DMS53 treated with DMSO at 0.1 percent for 48 hours (cell line): ENCODE measurements around the gene KRT39.

Experiments used
- DNase-seq: peaks from one replicate; lab custom pipeline; 2025; ENCODE audit not compliant: unreplicated experiment; lab: John Stamatoyannopoulos, UW

Gene KRT39

GRCh38 chr17:40980596-40980995 lies 13.8 kb upstream of the KRT39 start:
- no peak for DNase-seq

GRCh38 chr17:40980117-40980516 lies 13.4 kb upstream of the KRT39 start:
- no peak for DNase-seq

- DNase-seq, result no peak
Observed at GRCh38 chr17:40978575-40979151, 11.9 kb upstream of the KRT39 start.

- no peak for DNase-seq
Observed at GRCh38 chr17:40975516-40975915, 8.8 kb upstream of the KRT39 start.

- no peak for DNase-seq
Observed at GRCh38 chr17:40974366-40974765, 7.6 kb upstream of the KRT39 start.

GRCh38 chr17:40967582-40967981 lies 834 bp upstream of the KRT39 start:
- no peak for DNase-seq

- DNase-seq, result peak; percentile 5
Observed at GRCh38 chr17:40963838-40964237, 2.9 kb downstream of the KRT39 start.

GRCh38 chr17:40962059-40962561 lies 4.6 kb downstream of the KRT39 start:
- no peak for DNase-seq

- DNase-seq, result no peak
Observed at GRCh38 chr17:40961591-40961990, 5.2 kb downstream of the KRT39 start.

GRCh38 chr17:40960144-40960543 lies 6.6 kb downstream of the KRT39 start:
- no peak for DNase-seq

GRCh38 chr17:40958086-40958953 lies 8.4 kb downstream of the KRT39 start:
- DNase-seq, result peak; percentile 54

GRCh38 chr17:40956401-40957254 lies 10.1 kb downstream of the KRT39 start:
- DNase-seq, result peak; percentile 81

GRCh38 chr17:40953881-40954280 lies 12.9 kb downstream of the KRT39 start:
- no peak for DNase-seq

GRCh38 chr17:40952661-40953060 lies 14.1 kb downstream of the KRT39 start:
- DNase-seq, result no peak

- no peak for DNase-seq
Observed at GRCh38 chr17:40952154-40952553, 14.6 kb downstream of the KRT39 start.

- no peak for DNase-seq
Observed at GRCh38 chr17:40951011-40951622, 15.6 kb downstream of the KRT39 start.

GRCh38 chr17:40950176-40950575 lies 16.6 kb downstream of the KRT39 start:
- no peak for DNase-seq

GRCh38 chr17:40949418-40949817 lies 17.3 kb downstream of the KRT39 start:
- DNase-seq, result no peak

- DNase-seq, result no peak
Observed at GRCh38 chr17:40947929-40948328, 18.8 kb downstream of the KRT39 start.

GRCh38 chr17:40945414-40945813 lies 21.3 kb downstream of the KRT39 start:
- no peak for DNase-seq

- DNase-seq, result no peak
Observed at GRCh38 chr17:40944531-40944930, 22.2 kb downstream of the KRT39 start.
